Cardiac muscle cell (in vitro differentiated cells and primary cell): Measurements from ENCODE around the gene CBLB. TPM values are rescaled to one million over a fixed set of nuclear protein-coding genes. Genes with fewer than 3 reads are reported as not detected.

Experiments
- DNase-seq, 2 donors: peaks; one replicate each; pipeline versions ENCODE4 v3.0.0 to v3.0.0-alpha.2; 2010 to 2017; ENCODE audit warnings: low read depth in 1 of 2, low spot score in 1 of 2
- H3K27ac ChIP-seq: fragments of 200-600 bp; sonication (generic); 2 replicates; pipeline ENCODE4 v1.5.1; 2016
- H3K27me3 ChIP-seq: fragments of 200-600 bp; sonication (generic); 2 replicates; pipeline ENCODE4 v1.6.0; 2016; ENCODE audit warnings: control low read depth
- H3K36me3 ChIP-seq: fragments of 200-600 bp; sonication (generic); 2 replicates; pipeline ENCODE4 v1.5.1; 2016; ENCODE audit warnings: control low read depth
- H3K4me1 ChIP-seq: fragments of 200-600 bp; sonication (generic); 2 replicates; pipeline ENCODE4 v1.8.1; 2017; ENCODE audit warnings: low read depth, mild to moderate bottlenecking, mixed run types
- H3K4me3 ChIP-seq: fragments of 200-600 bp; sonication (generic); 2 replicates; pipeline ENCODE4 v1.5.1; 2016; ENCODE audit warnings: mild to moderate bottlenecking
- H3K9me3 ChIP-seq: fragments of 200-600 bp; sonication (generic); 2 replicates; pipeline ENCODE4 v1.5.1; 2017; ENCODE audit warnings: low read depth, mild to moderate bottlenecking, control low read depth
- polyA plus RNA-seq: library from polyadenylated mRNA; unstranded; fragments of >200 nt; fragmentation: Nextera tagmentation; extraction: Ambion mirVana; gene quantifications from 2 replicates; pipeline ENCODE4 v1.2.1, GENCODE V29; 2016
- total RNA-seq: library from RNA; depleted of rRNA; stranded (reverse); fragments of >200 nt; gene quantifications from 2 replicates; pipeline ENCODE4 v1.2.3, GENCODE V29; 2016
- TF ChIP-seq, protein P1 (sequence below): IDR thresholded peaks from 2 replicates; pipeline ENCODE4 v1.5.1; 2012; ENCODE audit warnings: low read depth, mild to moderate bottlenecking, low read length

The CBLB gene
- total and polyA plus RNA-seq, 2 experiments from 2014 or later: 30.3 to 48.2 TPM

DNA sequence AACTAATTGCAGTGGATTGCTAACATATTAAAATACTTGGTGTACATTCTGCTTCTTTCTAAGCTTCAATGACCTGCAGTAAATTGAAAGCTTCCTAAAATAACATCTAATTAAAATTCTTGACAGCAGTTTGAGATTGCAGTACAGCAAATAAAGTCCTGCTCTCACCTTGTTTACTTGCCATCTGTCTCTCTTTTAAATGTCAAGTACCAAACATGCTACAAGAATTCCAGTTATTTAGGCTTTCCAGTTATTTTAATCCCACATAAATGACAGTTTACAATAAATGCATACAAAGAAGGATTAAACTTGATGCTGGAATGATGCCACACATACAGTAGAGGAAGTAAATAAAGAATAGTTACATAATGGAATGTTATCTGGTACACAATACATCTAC lies 33.2 kb downstream of the CBLB start:
- TF ChIP-seq, protein P1, sequence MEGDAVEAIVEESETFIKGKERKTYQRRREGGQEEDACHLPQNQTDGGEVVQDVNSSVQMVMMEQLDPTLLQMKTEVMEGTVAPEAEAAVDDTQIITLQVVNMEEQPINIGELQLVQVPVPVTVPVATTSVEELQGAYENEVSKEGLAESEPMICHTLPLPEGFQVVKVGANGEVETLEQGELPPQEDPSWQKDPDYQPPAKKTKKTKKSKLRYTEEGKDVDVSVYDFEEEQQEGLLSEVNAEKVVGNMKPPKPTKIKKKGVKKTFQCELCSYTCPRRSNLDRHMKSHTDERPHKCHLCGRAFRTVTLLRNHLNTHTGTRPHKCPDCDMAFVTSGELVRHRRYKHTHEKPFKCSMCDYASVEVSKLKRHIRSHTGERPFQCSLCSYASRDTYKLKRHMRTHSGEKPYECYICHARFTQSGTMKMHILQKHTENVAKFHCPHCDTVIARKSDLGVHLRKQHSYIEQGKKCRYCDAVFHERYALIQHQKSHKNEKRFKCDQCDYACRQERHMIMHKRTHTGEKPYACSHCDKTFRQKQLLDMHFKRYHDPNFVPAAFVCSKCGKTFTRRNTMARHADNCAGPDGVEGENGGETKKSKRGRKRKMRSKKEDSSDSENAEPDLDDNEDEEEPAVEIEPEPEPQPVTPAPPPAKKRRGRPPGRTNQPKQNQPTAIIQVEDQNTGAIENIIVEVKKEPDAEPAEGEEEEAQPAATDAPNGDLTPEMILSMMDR: no peak
- no peak for DNase-seq
- H3K4me3 ChIP-seq: no peak overlapping the region
- no peaks in the 10 kb centered on the region for H3K36me3 ChIP-seq
- peak overlapping the region; percentile 36 for H3K27ac ChIP-seq
- peaks cover 21% of the 10 kb centered on the region for H3K4me1 ChIP-seq
- H3K9me3 ChIP-seq: no peaks in the 10 kb centered on the region
- H3K27me3 ChIP-seq: no peaks in the 10 kb centered on the region

DNA sequence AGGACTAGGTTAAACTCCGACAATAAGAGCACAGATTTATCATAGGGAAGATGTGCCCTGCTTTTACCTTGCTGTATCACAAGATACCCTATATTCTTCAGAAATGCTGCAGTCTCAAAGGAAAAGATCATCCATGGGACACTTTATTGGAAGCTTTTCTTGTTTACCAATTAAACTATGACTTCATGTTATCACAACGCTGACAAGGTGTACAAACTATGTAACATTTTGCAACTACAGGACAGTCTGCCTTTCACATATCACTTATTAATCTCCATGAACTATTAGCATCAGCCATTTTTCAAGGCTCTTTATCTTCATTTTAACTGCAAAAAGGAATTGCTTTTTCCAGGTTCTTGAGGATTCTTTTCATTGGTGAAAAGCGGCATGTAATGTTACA lies 34.0 kb downstream of the CBLB start:
- Histone ChIP-seq H3K4me1 (peaks cover 21% of the 10 kb centered on the region), H3K27ac (peak overlapping the region; percentile 36), H3K4me3 (no peak overlapping the region), H3K36me3 (no peaks in the 10 kb centered on the region), H3K9me3 (no peaks in the 10 kb centered on the region), H3K27me3 (no peaks in the 10 kb centered on the region)
- DNase-seq: no peak
- TF ChIP-seq, protein P1: no peak

DNA sequence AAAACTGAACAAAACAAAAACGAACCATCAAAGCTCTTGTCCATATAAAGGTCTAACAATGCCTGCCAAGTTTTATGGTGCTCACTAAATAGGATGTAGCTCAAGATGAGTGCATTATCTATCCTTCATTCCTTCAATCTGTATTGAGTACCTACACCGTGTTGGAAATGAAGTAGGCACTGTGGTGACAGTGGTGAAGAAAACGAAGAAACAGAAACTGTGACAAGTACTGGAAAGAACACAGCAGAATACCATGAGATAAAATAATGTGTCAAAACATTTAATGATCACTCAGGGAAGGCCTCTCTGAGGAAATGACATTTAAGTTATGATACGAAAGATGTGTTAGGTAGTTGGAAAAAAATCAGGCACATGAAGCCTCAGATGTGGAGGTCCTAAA lies 36.2 kb downstream of the CBLB start:
- no peak for DNase-seq
- Histone ChIP-seq H3K27me3 (no peaks in the 10 kb centered on the region), H3K9me3 (no peaks in the 10 kb centered on the region), H3K4me3 (no peak overlapping the region), H3K4me1 (peaks cover 17% of the 10 kb centered on the region), H3K36me3 (no peaks in the 10 kb centered on the region), H3K27ac (no peak overlapping the region)
- TF ChIP-seq, protein P1: no peak

DNA sequence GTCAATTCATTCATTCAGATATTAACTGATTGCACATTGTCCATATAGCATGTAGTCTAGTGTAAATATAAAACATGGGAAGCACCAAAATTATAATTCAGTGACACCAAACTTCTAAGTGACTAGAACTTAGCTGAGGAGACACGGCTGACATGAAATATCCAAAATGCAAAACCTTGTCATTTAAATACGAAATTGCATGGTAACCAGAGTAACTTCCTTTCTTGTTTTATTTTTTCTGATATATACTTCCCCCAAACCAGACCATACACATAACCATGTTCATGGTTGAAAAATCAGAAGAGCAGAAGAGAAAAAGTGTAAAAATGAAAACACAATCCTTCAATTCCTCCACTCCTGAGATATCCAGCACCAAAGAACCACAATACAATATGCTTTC lies 38.0 kb downstream of the CBLB start:
- TF ChIP-seq, protein P1: no peak
- DNase-seq: no peak

DNA sequence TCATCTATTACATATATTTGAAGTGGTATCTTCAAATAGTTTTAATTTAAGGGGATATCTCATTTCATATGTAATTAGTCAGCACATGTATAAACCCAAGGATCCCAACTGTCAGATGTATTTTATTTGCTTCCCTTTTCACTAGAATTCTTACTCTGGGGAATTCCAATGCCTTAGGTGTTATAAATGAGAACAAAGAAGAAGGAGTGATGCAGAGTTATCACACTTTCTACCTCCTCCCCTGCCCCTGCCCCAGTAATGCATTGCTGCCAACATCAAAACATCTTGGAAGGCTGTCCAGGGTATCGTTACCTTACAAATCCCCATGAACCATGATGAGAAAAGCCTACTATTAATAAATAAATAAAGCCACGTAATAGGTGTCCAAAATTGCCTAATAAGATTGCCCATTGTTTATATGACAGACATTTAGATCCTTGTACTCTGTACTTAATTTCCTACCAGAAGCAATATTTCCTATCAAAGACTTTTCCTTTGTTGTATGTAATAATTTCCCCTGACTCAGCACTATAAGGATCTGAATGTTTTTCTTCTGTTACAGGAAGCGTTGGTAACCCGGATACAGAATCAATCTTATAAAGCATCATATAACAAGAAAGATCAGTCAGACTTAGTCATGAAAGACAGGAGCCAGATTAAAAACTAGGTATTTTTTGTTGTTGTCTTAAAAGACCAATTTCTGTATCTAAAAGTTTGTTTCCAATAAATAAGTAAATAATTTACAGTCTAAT lies 38.8 kb downstream of the CBLB start:
- Histone ChIP-seq H3K9me3 (no peaks in the 10 kb centered on the region), H3K4me3 (no peak overlapping the region), H3K36me3 (no peaks in the 10 kb centered on the region), H3K27me3 (no peaks in the 10 kb centered on the region), H3K27ac (no peak overlapping the region), H3K4me1 (peaks cover 3% of the 10 kb centered on the region)
- TF ChIP-seq, protein P1: no peak
- peak in 1 of 2 donors; percentile 61 for DNase-seq

More for the DNA sequence above, 38.0 kb downstream of the CBLB start:
- Histone ChIP-seq H3K9me3 (no peaks in the 10 kb centered on the region), H3K4me1 (peaks cover 10% of the 10 kb centered on the region), H3K36me3 (no peaks in the 10 kb centered on the region), H3K27me3 (no peaks in the 10 kb centered on the region), H3K4me3 (no peak overlapping the region), H3K27ac (no peak overlapping the region)
